ENCODE measurements around the gene PARP1.

DNA sequence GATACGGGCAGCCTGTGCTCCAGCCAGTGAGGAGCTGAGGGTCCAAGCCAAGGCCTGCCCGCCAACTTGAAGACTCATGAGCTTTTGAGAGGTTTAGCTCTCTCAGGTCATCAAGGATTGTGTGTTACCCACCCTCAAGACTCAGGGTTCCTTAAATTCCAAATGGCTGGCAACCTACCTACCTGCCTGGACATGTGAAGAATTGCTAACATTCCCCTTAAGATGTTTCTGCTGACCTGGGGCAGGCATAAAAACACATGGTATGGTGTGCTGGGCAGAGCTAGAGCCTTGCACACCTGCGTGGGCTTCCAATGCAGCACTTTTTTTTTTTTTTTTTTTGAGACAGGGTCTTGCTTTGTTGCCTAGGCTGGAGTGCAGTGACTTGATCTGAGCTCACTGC, 17.2 kb downstream of the PARP1 start:
- TF ChIP-seq, protein P1, sequence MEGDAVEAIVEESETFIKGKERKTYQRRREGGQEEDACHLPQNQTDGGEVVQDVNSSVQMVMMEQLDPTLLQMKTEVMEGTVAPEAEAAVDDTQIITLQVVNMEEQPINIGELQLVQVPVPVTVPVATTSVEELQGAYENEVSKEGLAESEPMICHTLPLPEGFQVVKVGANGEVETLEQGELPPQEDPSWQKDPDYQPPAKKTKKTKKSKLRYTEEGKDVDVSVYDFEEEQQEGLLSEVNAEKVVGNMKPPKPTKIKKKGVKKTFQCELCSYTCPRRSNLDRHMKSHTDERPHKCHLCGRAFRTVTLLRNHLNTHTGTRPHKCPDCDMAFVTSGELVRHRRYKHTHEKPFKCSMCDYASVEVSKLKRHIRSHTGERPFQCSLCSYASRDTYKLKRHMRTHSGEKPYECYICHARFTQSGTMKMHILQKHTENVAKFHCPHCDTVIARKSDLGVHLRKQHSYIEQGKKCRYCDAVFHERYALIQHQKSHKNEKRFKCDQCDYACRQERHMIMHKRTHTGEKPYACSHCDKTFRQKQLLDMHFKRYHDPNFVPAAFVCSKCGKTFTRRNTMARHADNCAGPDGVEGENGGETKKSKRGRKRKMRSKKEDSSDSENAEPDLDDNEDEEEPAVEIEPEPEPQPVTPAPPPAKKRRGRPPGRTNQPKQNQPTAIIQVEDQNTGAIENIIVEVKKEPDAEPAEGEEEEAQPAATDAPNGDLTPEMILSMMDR (IDR thresholded peaks at IDR 0.05; ENCODE audit: low read length) = no peak
- no peak for TF ChIP-seq EZH2 (IDR thresholded peaks at IDR 0.05; ENCODE audit: borderline replicate concordance, low read length)
